ENCODE data around the gene CIB2. TPM values are rescaled to one million over a fixed set of nuclear protein-coding genes. Genes with fewer than 3 reads are reported as not detected.

The CIB2 gene
- total RNA-seq, 1 donor from 2014 or later, result 7.5 TPM

GRCh38 chr15:78069462-78070029, 61.7 kb downstream of the CIB2 start:
- DNase-seq (ENCODE audit: extremely low read depth, low read depth, low spot score), result no peak

GRCh38 chr15:78069052-78069414, 62.2 kb downstream of the CIB2 start:
- no peak for DNase-seq (ENCODE audit: extremely low read depth, low read depth, low spot score)

- no peak for DNase-seq (ENCODE audit: extremely low read depth, low read depth, low spot score)
Measured at GRCh38 chr15:78067328-78068228, 63.7 kb downstream of the CIB2 start.

- DNase-seq (ENCODE audit: extremely low read depth, low read depth, low spot score), result no peak
Measured at GRCh38 chr15:78065973-78066946, 65.0 kb downstream of the CIB2 start.

- no peak for DNase-seq (ENCODE audit: extremely low read depth, low read depth, low spot score)
Measured at GRCh38 chr15:78065284-78065872, 65.9 kb downstream of the CIB2 start.

- DNase-seq (ENCODE audit: extremely low read depth, low read depth, low spot score), result no peak
Measured at GRCh38 chr15:78064544-78064943, 66.7 kb downstream of the CIB2 start.

GRCh38 chr15:78063970-78064385, 67.3 kb downstream of the CIB2 start:
- DNase-seq (ENCODE audit: extremely low read depth, low read depth, low spot score), result no peak

GRCh38 chr15:78063217-78063616, 68.0 kb downstream of the CIB2 start:
- no peak for DNase-seq (ENCODE audit: extremely low read depth, low read depth, low spot score)

GRCh38 chr15:78061963-78062427, 69.2 kb downstream of the CIB2 start:
- no peak for DNase-seq (ENCODE audit: extremely low read depth, low read depth, low spot score)

GRCh38 chr15:78060232-78060631, 71.0 kb downstream of the CIB2 start:
- no peak for DNase-seq (ENCODE audit: extremely low read depth, low read depth, low spot score)

GRCh38 chr15:78059110-78059839, 72.0 kb downstream of the CIB2 start:
- DNase-seq (ENCODE audit: extremely low read depth, low read depth, low spot score), result no peak

GRCh38 chr15:78058401-78058935, 72.8 kb downstream of the CIB2 start:
- DNase-seq (ENCODE audit: extremely low read depth, low read depth, low spot score), result no peak

- DNase-seq (ENCODE audit: extremely low read depth, low read depth, low spot score), result no peak
Measured at GRCh38 chr15:78057803-78058202, 73.4 kb downstream of the CIB2 start.

- no peak for DNase-seq (ENCODE audit: extremely low read depth, low read depth, low spot score)
Measured at GRCh38 chr15:78056714-78057269, 74.5 kb downstream of the CIB2 start.

GRCh38 chr15:78055919-78056713, 75.1 kb downstream of the CIB2 start:
- no peak for DNase-seq (ENCODE audit: extremely low read depth, low read depth, low spot score)

GRCh38 chr15:78054966-78055365, 76.3 kb downstream of the CIB2 start:
- no peak for DNase-seq (ENCODE audit: extremely low read depth, low read depth, low spot score)
